Astrocyte (in vitro differentiated cells and primary cell): ENCODE results near the gene PAPOLB. TPM values are rescaled to one million over a fixed set of nuclear protein-coding genes. Genes with fewer than 3 reads are reported as not detected.

ENCODE experiments used
- DNase-seq: peaks from one replicate; pipeline ENCODE4 v3.0.0-alpha.2; 2010; ENCODE audit warnings: low read depth
- FAIRE-seq: peaks from 2 replicates; lab custom pipeline; 2011; peaks lifted over from hg19 to GRCh38; lab: Jason Lieb, UNC
- H2AFZ ChIP-seq: 2 replicates; pipeline ENCODE4 v1.6.0; 2012; ENCODE audit warnings: low read depth, low read length, inconsistent platforms
- H3K27ac ChIP-seq: 2 replicates; pipeline ENCODE4 v1.5.1; 2011; ENCODE audit warnings: low read depth, low read length, inconsistent platforms
- H3K27me3 ChIP-seq: 2 replicates; pipeline ENCODE4 v1.6.0; 2011; ENCODE audit warnings: low read length, inconsistent platforms; ENCODE audit not compliant: insufficient read depth
- H3K36me3 ChIP-seq: 2 replicates; pipeline ENCODE4 v1.5.1; 2011; ENCODE audit warnings: low read length, inconsistent platforms; ENCODE audit not compliant: insufficient read depth
- H3K4me1 ChIP-seq: 2 replicates; pipeline ENCODE4 v1.5.1; 2011; ENCODE audit warnings: low read length, inconsistent platforms; ENCODE audit not compliant: insufficient read depth
- H3K4me2 ChIP-seq: 2 replicates; pipeline ENCODE4 v1.6.0; 2012; ENCODE audit warnings: low read length, inconsistent platforms
- H3K4me3 ChIP-seq: 2 replicates; pipeline ENCODE4 v1.5.1; 2011; ENCODE audit warnings: low read depth, mild to moderate bottlenecking, low read length, inconsistent platforms; ENCODE audit not compliant: insufficient read depth
- H3K79me2 ChIP-seq: 2 replicates; pipeline ENCODE4 v1.6.0; 2012; ENCODE audit warnings: mild to moderate bottlenecking, low read length, inconsistent platforms; ENCODE audit not compliant: insufficient read depth
- H3K9ac ChIP-seq: 2 replicates; pipeline ENCODE4 v1.6.0; 2012; ENCODE audit warnings: mild to moderate bottlenecking, low read length, inconsistent platforms
- H3K9me3 ChIP-seq: 2 replicates; pipeline ENCODE4 v1.5.1; 2012; ENCODE audit warnings: low read depth, mild to moderate bottlenecking, low read length, inconsistent platforms; ENCODE audit not compliant: insufficient read depth
- H4K20me1 ChIP-seq: 2 replicates; pipeline ENCODE4 v1.6.0; 2012; ENCODE audit warnings: low read length, inconsistent platforms; ENCODE audit not compliant: insufficient read depth
- H3K27ac Mint-ChIP-seq: one replicate; pipeline ENCODE4 v1.8.0; 2021; ENCODE audit warnings: mild to moderate bottlenecking, mixed read lengths; ENCODE audit not compliant: unreplicated experiment
- H3K27me3 Mint-ChIP-seq: one replicate; pipeline ENCODE4 v1.8.0; 2021; ENCODE audit warnings: low read depth, mixed read lengths; ENCODE audit not compliant: unreplicated experiment
- H3K36me3 Mint-ChIP-seq: one replicate; pipeline ENCODE4 v1.8.0; 2021; ENCODE audit warnings: low read depth, mixed read lengths; ENCODE audit not compliant: unreplicated experiment
- H3K4me1 Mint-ChIP-seq: one replicate; pipeline ENCODE4 v1.8.0; 2021; ENCODE audit warnings: low read depth, mixed read lengths; ENCODE audit not compliant: unreplicated experiment
- H3K4me3 Mint-ChIP-seq: one replicate; pipeline ENCODE4 v1.8.0; 2021; ENCODE audit warnings: mild to moderate bottlenecking, moderate library complexity, mixed read lengths; ENCODE audit not compliant: unreplicated experiment
- H3K9me3 Mint-ChIP-seq: one replicate; pipeline ENCODE4 v1.8.0; 2021; ENCODE audit warnings: mild to moderate bottlenecking, mixed read lengths; ENCODE audit not compliant: unreplicated experiment
- EZH2 ChIP-seq: IDR thresholded peaks from 2 replicates; pipeline ENCODE4 v1.6.1; 2012; ENCODE audit warnings: mild to moderate bottlenecking, low read length, inconsistent platforms; ENCODE audit not compliant: insufficient read depth
- total RNA-seq: library from RNA; stranded (reverse); gene quantifications from 2 replicates; pipeline ENCODE4 v1.2.1, GENCODE V29; 2021
- TF ChIP-seq, protein P1 (sequence below): IDR thresholded peaks from 2 replicates; pipeline ENCODE4 v1.5.1; 2011; ENCODE audit warnings: low read depth, mild to moderate bottlenecking, inconsistent platforms, low read length, moderate library complexity; ENCODE audit not compliant: insufficient read depth

The PAPOLB gene
- total RNA-seq, 1 donor from 2014 or later = not detected

DNA sequence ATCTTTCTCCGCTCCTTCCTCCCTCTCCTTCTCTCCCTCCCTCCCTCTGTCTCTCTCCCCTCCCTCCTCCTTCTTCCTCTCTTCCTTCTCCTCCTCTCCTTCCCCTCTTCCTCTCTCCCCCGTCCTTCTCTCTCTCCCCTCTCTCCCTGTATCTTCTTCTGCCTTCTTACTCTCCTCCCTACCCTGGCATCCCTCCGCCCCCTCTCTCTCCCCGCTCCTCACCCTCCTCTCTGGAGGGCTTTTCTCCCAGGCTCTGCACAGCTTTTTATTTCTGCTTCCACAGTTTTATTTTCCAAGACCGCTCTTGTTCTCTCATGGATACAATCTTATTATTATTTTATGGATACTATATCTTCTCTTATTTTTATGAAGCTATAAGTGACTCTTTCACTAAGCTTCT lies 53.8 kb downstream of the PAPOLB start:
- FAIRE-seq = no peak
- Histone ChIP-seq H3K4me2 (no peak overlapping the region), H2AFZ (no peak overlapping the region), H3K4me3 (no peak overlapping the region), H3K9ac (no peak overlapping the region), H3K9me3 (no peaks in the 10 kb centered on the region), H3K27ac (no peak overlapping the region), H3K27me3 (no peaks in the 10 kb centered on the region), H3K4me1 (no peaks in the 10 kb centered on the region), H4K20me1 (no peaks in the 10 kb centered on the region), H3K36me3 (no peaks in the 10 kb centered on the region), H3K79me2 (no peaks in the 10 kb centered on the region)
- H3K27me3 Mint-ChIP-seq = peaks cover 15% of the 10 kb centered on the region
- no peaks in the 10 kb centered on the region for H3K4me1 Mint-ChIP-seq
- no peak for TF ChIP-seq EZH2
- TF ChIP-seq, protein P1, sequence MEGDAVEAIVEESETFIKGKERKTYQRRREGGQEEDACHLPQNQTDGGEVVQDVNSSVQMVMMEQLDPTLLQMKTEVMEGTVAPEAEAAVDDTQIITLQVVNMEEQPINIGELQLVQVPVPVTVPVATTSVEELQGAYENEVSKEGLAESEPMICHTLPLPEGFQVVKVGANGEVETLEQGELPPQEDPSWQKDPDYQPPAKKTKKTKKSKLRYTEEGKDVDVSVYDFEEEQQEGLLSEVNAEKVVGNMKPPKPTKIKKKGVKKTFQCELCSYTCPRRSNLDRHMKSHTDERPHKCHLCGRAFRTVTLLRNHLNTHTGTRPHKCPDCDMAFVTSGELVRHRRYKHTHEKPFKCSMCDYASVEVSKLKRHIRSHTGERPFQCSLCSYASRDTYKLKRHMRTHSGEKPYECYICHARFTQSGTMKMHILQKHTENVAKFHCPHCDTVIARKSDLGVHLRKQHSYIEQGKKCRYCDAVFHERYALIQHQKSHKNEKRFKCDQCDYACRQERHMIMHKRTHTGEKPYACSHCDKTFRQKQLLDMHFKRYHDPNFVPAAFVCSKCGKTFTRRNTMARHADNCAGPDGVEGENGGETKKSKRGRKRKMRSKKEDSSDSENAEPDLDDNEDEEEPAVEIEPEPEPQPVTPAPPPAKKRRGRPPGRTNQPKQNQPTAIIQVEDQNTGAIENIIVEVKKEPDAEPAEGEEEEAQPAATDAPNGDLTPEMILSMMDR = no peak
- H3K4me3 Mint-ChIP-seq = no peak overlapping the region
- peaks cover 4% of the 10 kb centered on the region for H3K36me3 Mint-ChIP-seq
- H3K27ac Mint-ChIP-seq = no peak overlapping the region
- DNase-seq = no peak
- peaks cover 5% of the 10 kb centered on the region for H3K9me3 Mint-ChIP-seq

Other genes with a start within 250 kb of the PAPOLB start
- 51.8 and 53.6 TPM in 2 replicates for gene FOXK1, start 179.7 kb downstream of the PAPOLB start, total RNA-seq
- gene AP5Z1, start 86.4 kb downstream of the PAPOLB start, total RNA-seq = 70.7 and 75.6 TPM in 2 replicates
- gene RADIL, start 21.7 kb upstream of the PAPOLB start, total RNA-seq = 0.22 and 0.86 TPM in 2 replicates
- gene MMD2, start 97.2 kb upstream of the PAPOLB start, total RNA-seq = not detected in 2 replicates
- gene RBAK, start 183.8 kb upstream of the PAPOLB start, total RNA-seq = 11.9 and 12.0 TPM in 2 replicates